NCI-H345 treated with DMSO at 0.1 percent for 48 hours (cell line): ENCODE data around the gene RFFL.
A peak's percentile ranks its signal among the peaks of the same experiment; 100 is the strongest.

Experiments used
- DNase-seq: peaks from one replicate; lab custom pipeline; 2025; ENCODE audit not compliant: unreplicated experiment; lab: John Stamatoyannopoulos, UW

The RFFL gene

DNA sequence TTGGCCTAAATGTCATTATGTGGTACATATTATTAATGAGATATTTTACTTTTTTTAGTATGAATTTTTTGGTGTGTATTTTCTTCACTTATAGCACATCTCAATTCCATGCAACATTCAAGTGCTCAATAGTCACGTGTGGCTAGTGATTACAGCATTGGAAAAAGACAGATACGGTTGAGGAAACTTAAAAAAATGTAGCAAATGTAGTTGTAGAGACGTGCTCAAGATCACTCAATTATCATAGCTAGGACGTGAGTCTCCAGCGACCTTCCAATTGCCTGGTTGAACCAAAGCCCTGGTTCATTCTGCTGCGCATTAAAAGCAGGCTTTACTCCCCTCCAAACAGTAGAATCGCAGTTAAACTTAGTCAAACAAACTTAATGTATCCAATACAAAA, 84.4 kb downstream of the RFFL start:
- DNase-seq, result no peak

- no peak for DNase-seq
Observed at GRCh38 chr17:34974794-34975785, 88.4 kb downstream of the RFFL start.

DNA sequence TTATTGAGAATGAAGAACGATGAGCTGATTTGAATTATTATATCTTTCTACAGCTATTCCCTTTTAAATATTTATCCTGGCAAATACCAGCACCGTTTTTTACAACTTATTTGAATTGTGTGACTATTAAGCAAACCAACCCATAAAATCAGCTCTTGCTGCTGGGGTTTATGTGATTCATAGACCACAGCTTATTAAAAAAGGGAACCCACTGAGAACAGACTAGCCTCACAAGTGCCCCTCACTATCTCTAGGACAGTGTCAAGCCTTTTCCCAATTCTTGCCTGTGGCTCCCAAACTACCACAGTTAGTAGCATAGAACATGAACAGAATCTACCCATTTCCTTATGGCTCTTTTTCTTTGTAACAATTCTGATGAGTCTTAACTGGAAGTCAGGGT, 89.3 kb downstream of the RFFL start:
- DNase-seq, result no peak

- DNase-seq, result peak; percentile 83
Observed at GRCh38 chr17:34961093-34961911, 102.2 kb downstream of the RFFL start, which contains the start of the genes CCT6B and ZNF830. TSS of gene CCT6B (minus strand) at chr17:34961460. CDS start at chr17:34961393, 67 bp downstream. TSS of gene ZNF830 (plus strand) at chr17:34961540. CDS start at chr17:34961567, 27 bp downstream.

DNA sequence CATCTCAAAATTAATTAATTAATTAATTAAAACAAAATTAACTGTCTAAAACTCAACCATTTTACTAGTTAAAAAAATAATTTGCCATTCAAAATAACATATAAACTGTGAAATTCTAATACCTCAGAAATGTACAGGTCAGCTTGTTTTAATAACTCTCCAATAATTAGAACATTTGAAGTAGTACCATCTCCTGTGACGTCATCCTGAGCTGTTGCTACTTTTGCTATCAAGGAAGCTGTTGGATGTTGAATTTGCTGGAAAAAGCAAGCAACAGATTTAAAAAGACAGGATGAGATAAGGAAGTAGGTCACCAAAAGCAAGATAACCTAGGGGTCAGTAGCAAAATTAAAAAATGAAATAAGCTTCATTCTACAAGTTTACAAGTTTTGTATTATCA, 105.1 kb downstream of the RFFL start:
- no peak for DNase-seq
